GM20431 (cell line): ENCODE data around the gene FOXN4.
"Not testable (repeated sequence)": the region's sequence is repeated elsewhere in the genome, so short reads cannot be mapped to it uniquely, and the experiment has no call there.

Source experiments
- in situ Hi-C: fragments of 300-500 bp; cut with MseI, MboI; formaldehyde crosslinking; loops from one replicate; pipeline ENCODE4 v1.15.0; 2020; ENCODE audit warnings: low sequenced_read_pairs; ENCODE audit not compliant: unreplicated experiment

The FOXN4 gene

GRCh38 chr12:109308534-109309380, at the start of gene FOXN4:
TSS of gene FOXN4 (minus strand) at chr12:109309284. CDS start at chr12:109308321, 963 bp downstream.
- in situ Hi-C loops: no loop called here

- in situ Hi-C loops: no loop called here
These were observed 49.2 kb upstream of the FOXN4 start for GRCh38 chr12:109358154-109358869.

- in situ Hi-C loops: no loop called here
These were observed 47.9 kb upstream of the FOXN4 start for GRCh38 chr12:109357032-109357431.

- in situ Hi-C loops: no loop called here
These were observed 47.5 kb upstream of the FOXN4 start for GRCh38 chr12:109356577-109356976.

GRCh38 chr12:109352184-109352583, 43.1 kb upstream of the FOXN4 start:
- in situ Hi-C loops: no loop called here

GRCh38 chr12:109347589-109347988, 38.5 kb upstream of the FOXN4 start, which contains the start of gene MYO1H:
TSS of gene MYO1H (plus strand) at chr12:109347900. CDS start at chr12:109347961, 61 bp downstream.
- in situ Hi-C loops: no loop called here

GRCh38 chr12:109346920-109347319, 37.8 kb upstream of the FOXN4 start:
- in situ Hi-C loops: no loop called here

- in situ Hi-C loops: no loop called here
These were observed 36.3 kb upstream of the FOXN4 start for GRCh38 chr12:109345428-109345827.

GRCh38 chr12:109343677-109344076, 34.6 kb upstream of the FOXN4 start:
- in situ Hi-C loops: no loop called here

- in situ Hi-C loops: no loop called here
These were observed 27.5 kb upstream of the FOXN4 start for GRCh38 chr12:109336593-109336992.

GRCh38 chr12:109334887-109335286, 25.8 kb upstream of the FOXN4 start:
- in situ Hi-C loops: no loop called here

- in situ Hi-C loops: no loop called here
These were observed 22.3 kb upstream of the FOXN4 start for GRCh38 chr12:109331301-109331952.

GRCh38 chr12:109330282-109331230, 21.5 kb upstream of the FOXN4 start:
- in situ Hi-C loops: no loop called here

- in situ Hi-C loops: no loop called here
These were observed 20.6 kb upstream of the FOXN4 start for GRCh38 chr12:109329686-109330085.

GRCh38 chr12:109329003-109329402, 19.9 kb upstream of the FOXN4 start:
- in situ Hi-C loops: no loop called here

- in situ Hi-C loops: not testable (repeated sequence)
These were observed 12.2 kb upstream of the FOXN4 start for GRCh38 chr12:109321294-109321693.

GRCh38 chr12:109310247-109311125, 1.4 kb upstream of the FOXN4 start:
- in situ Hi-C loops: no loop called here

GRCh38 chr12:109309381-109310246, 530 bp upstream of the FOXN4 start:
- in situ Hi-C loops: no loop called here
